GM23338 (cell line): ENCODE results near the gene GJC1.

Experiments
- CTCF ChIP-seq, 2 experiments: fragments of 200-600 bp in 1 of 2; sonication (generic) in 1 of 2; conservative IDR thresholded peaks; 2 replicates each; pipeline versions ENCODE4 v1.5.1 to v1.6.1; 2016 to 2017; ENCODE audit warnings: antibody characterized with exemption in 2 of 2, low read depth in 2 of 2, mild to moderate bottlenecking in 2 of 2, moderate library complexity in 1 of 2
- EZH2 ChIP-seq: fragments of 200-600 bp; sonication (generic); IDR thresholded peaks from one replicate; pipeline ENCODE4 v1.8.0; 2017; ENCODE audit warnings: antibody characterized with exemption, mild to moderate bottlenecking, low read depth; ENCODE audit not compliant: unreplicated experiment
- JUNB ChIP-seq: IDR thresholded peaks from one replicate; pipeline ENCODE4 v1.6.1; 2016; ENCODE audit warnings: antibody characterized with exemption; ENCODE audit not compliant: unreplicated experiment
- REST ChIP-seq: IDR thresholded peaks from one replicate; pipeline ENCODE4 v1.6.1; 2018; ENCODE audit warnings: antibody characterized with exemption; ENCODE audit not compliant: unreplicated experiment

GRCh38 chr17:44770166-44770925 lies 59.7 kb downstream of the GJC1 start:
- TF ChIP-seq CTCF (conservative IDR thresholded peaks at IDR 0.05; ENCODE audit: low read depth in 2 of 2) = no peak
- no peak for TF ChIP-seq EZH2
- no peak for TF ChIP-seq REST
- no peak for TF ChIP-seq JUNB
